OCI-LY1 (cell line): ENCODE measurements around the gene DOCK1.

ENCODE experiments used
- H2AFZ ChIP-seq: fragments of 200-600 bp; sonication (generic), shearing (Covaris generic); 2 replicates; pipeline ENCODE4 v1.6.0; 2014; ENCODE audit warnings: antibody characterized with exemption, mild to moderate bottlenecking, low read length
- H3F3A ChIP-seq: fragments of 200-600 bp; sonication (generic), shearing (Covaris generic); 2 replicates; pipeline ENCODE4 v1.6.0; 2014; ENCODE audit warnings: mild to moderate bottlenecking, antibody characterized with exemption, low read length, moderate library complexity; ENCODE audit not compliant: insufficient read depth
- H3K27ac ChIP-seq: fragments of 200-600 bp; sonication (generic); 2 replicates; pipeline ENCODE4 v1.5.1; 2014; ENCODE audit warnings: low read length, mixed run types, mild to moderate bottlenecking, low read depth; ENCODE audit not compliant: poor library complexity, severe bottlenecking
- H3K27me3 ChIP-seq: fragments of 200-600 bp; sonication (generic); 2 replicates; pipeline ENCODE4 v1.6.0; 2014; ENCODE audit warnings: antibody characterized with exemption, mild to moderate bottlenecking, low read length, moderate library complexity; ENCODE audit not compliant: insufficient read depth
- H3K36me3 ChIP-seq: fragments of 200-600 bp; sonication (generic); 2 replicates; pipeline ENCODE4 v1.6.1; 2014; ENCODE audit warnings: mild to moderate bottlenecking, antibody characterized with exemption, low read length, moderate library complexity, mixed read lengths; ENCODE audit not compliant: insufficient read depth
- H3K4me1 ChIP-seq: fragments of 200-600 bp; sonication (generic); 2 replicates; pipeline ENCODE4 v1.5.1; 2014; ENCODE audit warnings: mild to moderate bottlenecking, low read length, moderate library complexity; ENCODE audit not compliant: insufficient read depth, severe bottlenecking
- H3K4me2 ChIP-seq: fragments of 200-600 bp; sonication (generic), shearing (Covaris generic); 2 replicates; pipeline ENCODE4 v1.6.1; 2014; ENCODE audit warnings: low read length
- H3K4me3 ChIP-seq: fragments of 200-600 bp; sonication (generic); 2 replicates; pipeline ENCODE4 v1.5.1; 2014; ENCODE audit warnings: low read length, low read depth, mild to moderate bottlenecking, mixed read lengths; ENCODE audit not compliant: poor library complexity, severe bottlenecking
- H3K79me2 ChIP-seq: fragments of 200-600 bp; shearing (Covaris generic); 2 replicates; pipeline ENCODE4 v1.6.1; 2016; ENCODE audit warnings: mixed run types, low read length, mixed read lengths; ENCODE audit not compliant: insufficient read depth
- H3K9ac ChIP-seq: fragments of 200-600 bp; sonication (generic), shearing (Covaris generic); 2 replicates; pipeline ENCODE4 v1.6.1; 2014; ENCODE audit warnings: mild to moderate bottlenecking, low read length, mixed read lengths
- H3K9me2 ChIP-seq: fragments of 200-600 bp; sonication (generic), shearing (Covaris generic); 2 replicates; pipeline ENCODE4 v1.6.1; 2014; ENCODE audit warnings: low read depth, mild to moderate bottlenecking, low read length, mixed read lengths
- H3K9me3 ChIP-seq: fragments of 200-600 bp; shearing (Covaris generic); 2 replicates; pipeline ENCODE4 v1.6.1; 2014; ENCODE audit warnings: low read length, mixed read lengths
- H4K20me1 ChIP-seq: fragments of 200-600 bp; sonication (generic), shearing (Covaris generic); 2 replicates; pipeline ENCODE4 v1.6.0; 2016; ENCODE audit warnings: mild to moderate bottlenecking, low read length; ENCODE audit not compliant: insufficient read depth
- CTCF ChIP-seq: fragments of 200-600 bp; sonication (generic), shearing (Covaris generic); IDR thresholded peaks from 2 replicates; pipeline ENCODE4 v1.5.1; 2017; ENCODE audit warnings: mild to moderate bottlenecking, antibody characterized with exemption, low read length, moderate library complexity, mixed read lengths
- EZH2 ChIP-seq: fragments of 200-600 bp; sonication (generic), shearing (Covaris generic); IDR thresholded peaks from 2 replicates; pipeline ENCODE4 v1.8.0; 2017; ENCODE audit warnings: borderline replicate concordance, mixed run types, mild to moderate bottlenecking, antibody characterized with exemption, low read length, moderate library complexity, mixed read lengths

Gene DOCK1

GRCh38 chr10:127009366-127009765, 104.1 kb downstream of the DOCK1 start:
- Histone ChIP-seq H3K27me3 (peaks cover 3% of the 10 kb centered on the region; the same call in 1 of the 2 replicates), H3K4me2 (no peak overlapping the region), H3K36me3 (no peaks in the 10 kb centered on the region), H4K20me1 (no peaks in the 10 kb centered on the region), H3K9me2 (no peaks in the 10 kb centered on the region), H2AFZ (no peak overlapping the region), H3K9me3 (no peaks in the 10 kb centered on the region), H3K27ac (no peak overlapping the region), H3K79me2 (no peaks in the 10 kb centered on the region), H3K9ac (no peak overlapping the region), H3K4me1 (no peaks in the 10 kb centered on the region), H3K4me3 (no peak overlapping the region), H3F3A (no peaks in the 10 kb centered on the region)
- no peak for TF ChIP-seq EZH2
- TF ChIP-seq CTCF = no peak

DNA sequence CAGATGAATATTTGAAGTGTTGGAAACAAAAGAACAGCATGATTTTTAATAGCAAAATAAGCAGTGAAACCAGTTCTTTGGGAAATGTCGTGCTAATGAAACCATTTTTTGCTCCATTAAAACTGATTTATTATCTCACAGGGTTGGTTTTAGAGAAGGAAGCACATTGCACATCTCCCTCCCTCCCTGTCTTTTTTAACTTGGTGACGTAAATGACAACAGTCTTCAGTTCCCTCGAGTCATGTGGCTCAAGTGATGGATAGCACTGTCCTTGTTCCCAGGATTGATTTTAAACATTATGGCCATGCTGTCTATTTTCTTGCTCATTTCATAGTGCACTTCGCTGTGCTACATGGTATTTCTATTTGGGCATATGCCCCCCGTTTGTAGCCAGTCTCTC, 105.9 kb downstream of the DOCK1 start:
- Histone ChIP-seq H3K9ac (no peak overlapping the region), H3K27ac (no peak overlapping the region), H3K4me1 (no peaks in the 10 kb centered on the region), H3K79me2 (no peaks in the 10 kb centered on the region), H3K4me3 (no peak overlapping the region), H3K4me2 (no peak overlapping the region), H3F3A (no peaks in the 10 kb centered on the region), H3K9me2 (no peaks in the 10 kb centered on the region), H4K20me1 (no peaks in the 10 kb centered on the region), H3K27me3 (peaks cover 3% of the 10 kb centered on the region; the same call in 1 of the 2 replicates), H2AFZ (no peak overlapping the region), H3K36me3 (no peaks in the 10 kb centered on the region), H3K9me3 (no peaks in the 10 kb centered on the region)
- TF ChIP-seq CTCF = no peak
- no peak for TF ChIP-seq EZH2

DNA sequence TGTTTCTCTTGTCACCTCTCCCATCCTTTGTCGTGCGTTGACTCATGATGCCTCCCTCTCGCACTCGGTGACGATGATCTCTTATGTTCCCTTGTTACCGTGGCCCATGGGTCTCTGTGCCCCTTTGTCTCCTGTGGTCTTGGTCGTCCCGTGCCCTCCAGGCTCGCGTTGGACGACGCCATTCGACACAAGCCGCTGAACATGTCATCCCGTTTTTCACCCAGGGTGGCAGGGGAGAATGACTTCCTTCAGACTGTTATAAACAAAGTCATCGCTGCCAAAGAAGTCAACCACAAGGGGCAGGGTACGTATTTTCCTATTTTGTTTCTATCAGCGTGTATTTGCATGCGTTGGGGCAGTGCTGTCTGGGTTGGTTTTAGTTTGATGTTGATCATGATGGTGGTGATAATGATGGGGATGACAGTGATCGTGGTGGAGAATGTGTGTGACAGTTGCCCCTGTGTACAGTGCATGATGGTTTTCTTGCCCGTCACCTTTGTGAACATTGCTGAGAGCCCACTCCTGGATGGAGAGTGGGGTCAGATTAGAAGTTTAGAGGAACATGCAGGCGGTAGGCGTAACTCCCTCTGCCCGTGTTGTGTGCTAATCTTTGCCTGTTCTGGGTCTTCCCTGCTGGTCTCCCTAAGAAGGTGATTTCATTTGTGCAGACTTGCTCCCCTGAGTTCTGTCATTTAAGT, 107.0 kb downstream of the DOCK1 start:
- Histone ChIP-seq H3K4me1 (no peaks in the 10 kb centered on the region), H3K9me2 (no peaks in the 10 kb centered on the region), H4K20me1 (no peaks in the 10 kb centered on the region), H3F3A (no peaks in the 10 kb centered on the region), H3K36me3 (no peaks in the 10 kb centered on the region), H3K27ac (no peak overlapping the region), H2AFZ (no peak overlapping the region), H3K4me2 (no peak overlapping the region), H3K9me3 (no peaks in the 10 kb centered on the region), H3K4me3 (no peak overlapping the region), H3K27me3 (no peaks in the 10 kb centered on the region), H3K79me2 (no peaks in the 10 kb centered on the region), H3K9ac (no peak overlapping the region)
- TF ChIP-seq EZH2 (no peak), CTCF (no peak)
